IPS DF 6.9 (cell line): ENCODE data around the gene FASTKD1.
"Not testable (repeated sequence)": the region's sequence is repeated elsewhere in the genome, so short reads cannot be mapped to it uniquely, and the experiment has no call there.

Experiments used
- DNase-seq: peaks from one replicate; pipeline ENCODE4 v3.0.0-alpha.2; 2013; ENCODE audit warnings: low read depth, low spot score
- H3K27ac ChIP-seq: one replicate; pipeline ENCODE4 v1.5.1; 2013; ENCODE audit warnings: low read length, control low read depth
- H3K27me3 ChIP-seq: 2 replicates; pipeline ENCODE4 v1.6.1; 2013; ENCODE audit warnings: mild to moderate bottlenecking, low read length; ENCODE audit not compliant: control insufficient read depth, insufficient read depth
- H3K36me3 ChIP-seq: 2 replicates; pipeline ENCODE4 v1.6.1; 2013; ENCODE audit warnings: low read length; ENCODE audit not compliant: control insufficient read depth, insufficient read depth
- H3K4me1 ChIP-seq: 2 replicates; pipeline ENCODE4 v1.6.1; 2013; ENCODE audit warnings: low read length; ENCODE audit not compliant: control insufficient read depth, insufficient read depth
- H3K4me3 ChIP-seq: 2 replicates; pipeline ENCODE4 v1.5.1; 2013; ENCODE audit warnings: mild to moderate bottlenecking, low read length
- H3K9me3 ChIP-seq: 2 replicates; pipeline ENCODE4 v1.6.1; 2013; ENCODE audit warnings: low read length, inconsistent platforms; ENCODE audit not compliant: control insufficient read depth, insufficient read depth
- WGBS: extraction: QIAGEN DNeasy Blood & Tissue Kit; methylation state at CpG from one replicate; pipeline ENCODE4 v1.1.7; 2013; ENCODE audit warnings: mixed read lengths, missing lambda C conversion rate; ENCODE audit not compliant: insufficient read length, insufficient coverage; 5-methylcytosine and 5-hydroxymethylcytosine counted together

The FASTKD1 gene

DNA sequence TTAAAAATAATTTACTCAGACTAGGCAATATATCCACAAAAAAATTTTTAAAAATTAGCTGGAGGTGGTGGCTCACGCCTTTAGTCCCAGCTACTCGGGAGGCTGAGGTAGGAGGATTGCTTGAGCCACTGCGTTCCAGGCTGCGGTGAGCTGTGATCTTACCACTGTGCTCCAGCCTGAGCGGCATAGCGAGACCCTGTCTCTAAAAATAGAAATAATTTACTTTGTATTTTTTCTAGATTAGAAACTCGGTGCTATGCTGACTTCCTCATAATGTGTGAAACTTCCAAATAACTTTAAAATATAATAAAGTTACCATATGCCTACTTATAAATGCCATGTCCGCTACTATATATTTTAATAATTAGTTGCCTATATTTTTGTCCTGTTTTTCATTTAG, 17.1 kb upstream of the FASTKD1 start:
- WGBS, result no CpG with 5 or more reads among the region's 8 CpGs
- H3K27ac ChIP-seq, result no peak overlapping the region

DNA sequence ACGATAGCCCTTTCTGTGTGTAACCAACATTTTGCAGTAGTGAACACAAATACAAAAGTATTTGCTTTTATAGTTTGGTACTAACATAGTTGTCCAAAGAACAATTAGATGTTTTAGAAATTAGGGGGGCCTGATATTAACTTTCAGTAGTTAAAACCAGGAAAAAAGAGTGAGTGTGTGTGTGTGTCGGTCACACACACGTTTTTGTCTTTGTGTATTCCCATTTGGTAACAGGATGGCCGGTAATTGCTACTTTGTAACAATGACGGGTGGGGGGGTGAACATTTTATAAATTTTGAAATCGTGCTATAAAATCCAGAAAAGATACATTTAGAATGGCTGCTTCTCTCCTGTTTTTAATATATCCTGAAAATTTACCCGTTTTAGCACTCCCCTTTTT, 12.0 kb upstream of the FASTKD1 start:
- H3K27ac ChIP-seq, result no peak overlapping the region

More for the DNA sequence above, 17.1 kb upstream of the FASTKD1 start:
- Histone ChIP-seq H3K27me3 (no peaks in the 10 kb centered on the region), H3K4me3 (no peak overlapping the region), H3K4me1 (no peaks in the 10 kb centered on the region), H3K9me3 (no peaks in the 10 kb centered on the region), H3K36me3 (no peaks in the 10 kb centered on the region)
- no peak for DNase-seq

DNA sequence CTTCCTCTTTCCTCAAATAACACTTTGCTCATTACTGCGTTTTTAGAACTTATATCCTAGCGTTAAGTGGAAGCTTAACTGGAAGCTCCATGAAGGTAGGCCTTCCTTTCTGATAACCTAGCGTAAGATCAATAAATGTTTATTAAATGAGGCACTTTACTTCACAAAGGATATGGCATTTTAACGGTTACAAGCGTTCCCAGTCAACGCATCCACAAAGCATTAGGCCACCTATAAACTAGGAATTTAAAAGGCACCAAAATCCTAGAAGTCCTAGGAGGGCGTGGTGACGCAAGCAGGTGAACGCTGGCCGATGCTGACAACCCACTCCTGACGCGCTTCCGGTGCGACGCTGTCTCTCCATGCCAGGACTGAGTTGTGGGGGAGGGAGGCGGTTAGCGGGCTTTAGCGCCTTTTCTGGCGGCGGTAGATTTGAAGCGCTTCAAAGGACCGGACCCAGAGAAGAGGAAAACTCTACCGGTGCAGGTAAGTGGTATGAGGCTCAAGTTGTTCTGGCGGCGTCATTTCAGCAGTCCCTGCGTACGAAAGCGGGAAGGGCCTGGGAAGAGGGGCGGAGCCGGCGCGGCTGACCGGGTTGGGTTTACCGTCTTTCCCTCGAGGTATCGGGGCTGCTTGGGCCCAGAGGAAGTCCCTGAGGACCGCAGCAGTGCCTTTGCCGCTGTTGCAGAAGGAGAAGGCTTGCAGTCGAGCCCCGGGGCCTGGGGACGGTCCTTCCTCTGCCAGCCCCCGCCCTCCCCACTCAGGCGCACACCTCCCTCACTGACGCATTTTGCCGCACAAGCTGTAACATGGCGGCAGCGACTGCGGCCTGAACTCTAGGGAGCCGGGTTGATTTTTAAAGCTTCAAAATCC, 10.6 kb upstream of the FASTKD1 start, which contains the start of gene PPIG:
Gene PPIG (plus strand): TSS at position 347 of the 873 bp plus-strand sequence. CDS start 19,691 bp downstream, outside the sequence.
- H3K4me3 ChIP-seq, result peak within 1 kb of the TSS; percentile 78
- no peak within 1 kb of the TSS for H3K27ac ChIP-seq
- WGBS, result no CpG with 5 or more reads among the region's 49 CpGs
- H3K4me1 ChIP-seq, result no peaks in the 10 kb centered on the region
- peak; percentile 82 for DNase-seq
- no peaks in the 10 kb centered on the region for H3K27me3 ChIP-seq
- H3K36me3 ChIP-seq, result no peaks in the 10 kb centered on the region
- no peaks in the 10 kb centered on the region for H3K9me3 ChIP-seq

More for the DNA sequence above, 12.0 kb upstream of the FASTKD1 start:
- no CpG with 5 or more reads among the region's 7 CpGs for WGBS
- H3K4me1 ChIP-seq, result no peaks in the 10 kb centered on the region
- H3K27me3 ChIP-seq, result no peaks in the 10 kb centered on the region
- DNase-seq, result no peak
- H3K9me3 ChIP-seq, result no peaks in the 10 kb centered on the region
- peak overlapping the region; percentile 66; the same call in 1 of the 2 replicates for H3K4me3 ChIP-seq
- no peaks in the 10 kb centered on the region for H3K36me3 ChIP-seq

GRCh38 chr2:169583518-169583917, 9.9 kb upstream of the FASTKD1 start:
- Histone ChIP-seq H3K36me3 (no peaks in the 10 kb centered on the region), H3K4me1 (no peaks in the 10 kb centered on the region), H3K27me3 (no peaks in the 10 kb centered on the region), H3K9me3 (no peaks in the 10 kb centered on the region), H3K27ac (no peak overlapping the region), H3K4me3 (no peak overlapping the region)
- DNase-seq, result no peak
- no CpG with 5 or more reads among the region's 5 CpGs for WGBS

DNA sequence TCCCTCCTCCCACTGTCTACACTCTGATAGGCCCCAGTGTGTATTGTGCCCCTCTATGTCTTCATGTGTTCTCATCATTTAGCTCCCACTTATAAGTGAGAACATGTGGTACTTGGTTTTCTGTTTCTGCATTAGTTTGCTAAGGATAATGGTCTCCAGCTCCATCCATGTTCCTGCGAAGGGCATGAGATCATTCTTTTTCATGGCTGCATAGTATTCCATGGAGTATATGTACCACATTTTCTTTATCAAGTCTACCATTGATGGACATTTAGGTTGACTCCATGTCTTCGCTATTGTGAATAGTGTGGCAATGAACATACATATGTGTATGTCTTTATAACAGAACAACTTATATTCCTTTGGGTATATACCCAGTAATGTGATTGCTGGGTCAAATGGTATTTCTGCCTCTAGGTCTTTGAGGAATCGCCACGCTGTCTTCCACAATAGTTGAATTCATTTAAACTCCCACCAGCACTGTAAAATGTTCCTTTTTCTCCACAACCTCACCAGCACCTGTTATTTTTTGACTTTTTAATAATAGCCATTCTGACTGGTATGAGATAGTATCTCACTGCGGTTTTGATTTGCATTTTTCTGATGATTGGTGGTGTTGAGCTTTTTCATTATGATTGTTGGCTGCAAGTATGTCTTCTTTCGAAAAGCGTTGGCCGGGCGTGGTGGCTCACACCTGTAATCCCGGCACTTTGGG, 9.0 kb upstream of the FASTKD1 start:
- H3K36me3 ChIP-seq, DNase-seq, H3K27ac ChIP-seq, H3K27me3 ChIP-seq, H3K9me3 ChIP-seq, H3K4me1 ChIP-seq, H3K4me3 ChIP-seq: not testable (repeated sequence)
- WGBS, result no CpG with 5 or more reads among the region's 10 CpGs

DNA sequence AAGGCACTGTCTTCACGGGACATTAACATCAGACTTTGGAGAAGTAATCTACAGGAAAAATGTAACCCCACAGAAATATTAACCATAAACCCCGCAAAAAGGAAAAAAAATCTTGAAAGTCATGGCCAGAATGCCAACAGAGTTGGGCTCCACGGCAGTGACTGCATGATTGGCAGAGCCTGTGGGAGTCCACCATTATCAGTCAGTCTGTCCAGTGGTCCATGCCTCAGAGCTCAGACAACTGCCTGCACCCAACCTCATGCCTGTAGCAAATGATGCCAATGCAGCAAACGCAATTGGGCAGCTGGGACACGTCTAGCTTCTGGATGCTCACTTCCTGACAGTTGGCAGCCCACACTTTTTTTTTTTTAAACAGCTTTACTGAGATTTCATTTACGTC, 5.4 kb upstream of the FASTKD1 start:
- DNase-seq, result no peak
- WGBS, result no CpG with 5 or more reads among the region's 6 CpGs
- no peak overlapping the region for H3K4me3 ChIP-seq
- no peaks in the 10 kb centered on the region for H3K4me1 ChIP-seq
- no peak overlapping the region for H3K27ac ChIP-seq
- no peaks in the 10 kb centered on the region for H3K9me3 ChIP-seq
- H3K27me3 ChIP-seq, result no peaks in the 10 kb centered on the region
- no peaks in the 10 kb centered on the region for H3K36me3 ChIP-seq

DNA sequence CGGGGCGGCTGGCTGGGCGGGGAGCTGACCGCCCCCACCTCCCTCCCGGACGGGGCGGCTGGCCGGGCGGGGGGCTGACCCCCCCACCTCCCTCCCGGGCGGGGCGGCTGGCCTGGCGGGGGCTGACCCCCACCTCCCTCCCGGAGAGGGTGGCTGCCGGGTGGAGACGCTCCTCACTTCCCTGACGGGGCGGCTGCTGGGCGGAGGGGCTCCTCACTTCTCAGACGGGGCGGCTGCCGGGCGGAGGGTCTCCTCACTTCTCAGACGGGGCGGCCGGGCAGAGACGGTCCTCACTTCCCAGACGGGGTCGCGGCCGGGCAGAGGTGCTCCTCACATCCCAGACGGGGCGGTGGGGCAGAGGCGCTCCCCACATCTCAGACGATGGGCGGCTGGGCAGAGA, 1.6 kb upstream of the FASTKD1 start:
- not testable (repeated sequence) for H3K4me1 ChIP-seq, H3K9me3 ChIP-seq, H3K27me3 ChIP-seq, DNase-seq, H3K4me3 ChIP-seq, H3K36me3 ChIP-seq, H3K27ac ChIP-seq
- no CpG with 5 or more reads among the region's 36 CpGs for WGBS

DNA sequence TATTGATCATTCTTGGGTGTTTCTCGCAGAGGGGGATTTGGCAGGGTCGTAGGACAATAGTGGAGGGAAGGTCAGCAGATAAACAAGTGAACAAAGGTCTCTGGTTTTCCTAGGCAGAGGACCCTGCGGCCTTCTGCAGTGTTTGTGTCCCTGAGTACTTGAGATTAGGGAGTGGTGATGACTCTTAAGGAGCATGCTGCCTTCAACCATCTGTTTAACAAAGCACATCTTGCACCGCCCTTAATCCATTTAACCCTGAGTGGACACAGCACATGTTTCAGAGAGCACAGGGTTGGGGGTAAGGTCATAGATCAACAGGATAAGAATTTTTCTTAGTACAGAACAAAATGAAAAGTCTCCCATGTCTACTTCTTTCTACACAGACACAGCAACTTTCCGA, 874 bp upstream of the FASTKD1 start:
- not testable (repeated sequence) for H3K27me3 ChIP-seq, H3K4me1 ChIP-seq, H3K9me3 ChIP-seq, H3K4me3 ChIP-seq, H3K27ac ChIP-seq, DNase-seq, H3K36me3 ChIP-seq
- no CpG with 5 or more reads among the region's 5 CpGs for WGBS

DNA sequence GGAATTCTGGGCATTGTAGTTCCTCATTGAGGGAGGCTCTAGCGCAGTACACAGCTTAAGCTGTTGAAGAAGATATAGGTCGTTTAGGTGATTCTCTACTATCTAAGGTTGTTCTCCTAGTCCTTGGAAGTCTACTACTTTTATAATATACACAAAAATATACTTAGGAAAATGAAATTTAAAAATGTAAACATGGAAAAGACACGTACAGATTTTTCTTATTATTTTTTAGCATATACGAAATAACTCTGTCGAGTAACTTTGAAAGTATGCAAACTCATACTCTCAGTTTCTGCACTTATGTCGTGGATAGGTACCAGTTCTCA, 272 bp upstream of the FASTKD1 start:
- no CpG with 5 or more reads among the region's 6 CpGs for WGBS
- Histone ChIP-seq H3K27ac (no peak overlapping the region), H3K27me3 (no peaks in the 10 kb centered on the region), H3K9me3 (no peaks in the 10 kb centered on the region), H3K4me1 (no peaks in the 10 kb centered on the region), H3K36me3 (no peaks in the 10 kb centered on the region), H3K4me3 (no peak overlapping the region)
- DNase-seq, result no peak

DNA sequence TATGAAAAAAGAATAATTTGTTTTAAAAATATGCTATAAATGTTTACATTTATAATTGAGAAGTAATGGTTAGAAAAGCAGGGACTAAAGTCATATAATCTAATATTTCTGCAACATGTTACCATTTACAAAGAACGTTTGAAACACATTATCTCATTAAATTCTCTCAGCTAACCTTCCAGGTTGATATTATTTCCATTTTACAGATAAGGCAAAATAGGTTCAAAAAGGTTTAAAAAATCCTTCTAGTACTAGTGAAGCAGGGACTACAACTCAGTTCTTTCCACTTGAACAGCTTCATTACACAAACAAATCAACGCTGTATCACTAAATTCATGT, 875 bp downstream of the FASTKD1 start:
- Histone ChIP-seq H3K9me3 (no peaks in the 10 kb centered on the region), H3K36me3 (no peaks in the 10 kb centered on the region), H3K27me3 (no peaks in the 10 kb centered on the region), H3K4me3 (peak overlapping the region; percentile 82; the same call in 1 of the 2 replicates), H3K4me1 (no peaks in the 10 kb centered on the region), H3K27ac (no peak overlapping the region)
- no peak for DNase-seq
- no CpG with 5 or more reads among the region's 2 CpGs for WGBS
